ENCODE data around the gene CTNNBL1. TPM values are rescaled to one million over a fixed set of nuclear protein-coding genes. Genes with fewer than 3 reads are reported as not detected.

The CTNNBL1 gene
- total RNA-seq, 1 donor from 2014 or later = 30.0 TPM

DNA sequence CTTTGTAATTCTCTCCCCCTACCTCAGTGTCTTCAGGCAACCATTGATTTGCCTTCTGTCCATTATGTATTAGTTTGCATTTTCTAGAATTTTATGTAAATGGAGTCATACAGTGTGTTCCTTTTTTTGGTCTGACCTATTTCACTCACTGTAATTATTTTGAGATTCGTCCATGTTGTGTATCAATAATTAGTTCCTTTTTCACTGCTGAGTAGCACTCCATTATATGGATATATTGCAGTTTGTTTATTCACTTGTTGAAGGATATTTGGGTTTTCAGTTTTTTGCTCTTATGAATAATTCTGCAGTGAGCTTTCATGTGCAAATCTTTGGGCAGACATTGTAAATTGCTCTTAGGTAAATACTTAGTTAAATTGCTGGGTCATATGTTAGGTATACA, 97.1 kb downstream of the CTNNBL1 start:
- DNase-seq (ENCODE audit: low read depth) (no peak), FAIRE-seq (no peak)
- Histone ChIP-seq H3K4me3 (ENCODE audit: low read depth, low read length) (no peak overlapping the region), H3K36me3 (ENCODE audit: control insufficient read depth, insufficient read depth, low read length) (no peaks in the 10 kb centered on the region), H3K27me3 (ENCODE audit: control insufficient read depth, insufficient read depth, low read length) (no peaks in the 10 kb centered on the region)
- TF ChIP-seq, protein P1, sequence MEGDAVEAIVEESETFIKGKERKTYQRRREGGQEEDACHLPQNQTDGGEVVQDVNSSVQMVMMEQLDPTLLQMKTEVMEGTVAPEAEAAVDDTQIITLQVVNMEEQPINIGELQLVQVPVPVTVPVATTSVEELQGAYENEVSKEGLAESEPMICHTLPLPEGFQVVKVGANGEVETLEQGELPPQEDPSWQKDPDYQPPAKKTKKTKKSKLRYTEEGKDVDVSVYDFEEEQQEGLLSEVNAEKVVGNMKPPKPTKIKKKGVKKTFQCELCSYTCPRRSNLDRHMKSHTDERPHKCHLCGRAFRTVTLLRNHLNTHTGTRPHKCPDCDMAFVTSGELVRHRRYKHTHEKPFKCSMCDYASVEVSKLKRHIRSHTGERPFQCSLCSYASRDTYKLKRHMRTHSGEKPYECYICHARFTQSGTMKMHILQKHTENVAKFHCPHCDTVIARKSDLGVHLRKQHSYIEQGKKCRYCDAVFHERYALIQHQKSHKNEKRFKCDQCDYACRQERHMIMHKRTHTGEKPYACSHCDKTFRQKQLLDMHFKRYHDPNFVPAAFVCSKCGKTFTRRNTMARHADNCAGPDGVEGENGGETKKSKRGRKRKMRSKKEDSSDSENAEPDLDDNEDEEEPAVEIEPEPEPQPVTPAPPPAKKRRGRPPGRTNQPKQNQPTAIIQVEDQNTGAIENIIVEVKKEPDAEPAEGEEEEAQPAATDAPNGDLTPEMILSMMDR (IDR thresholded peaks at IDR 0.05; ENCODE audit: insufficient read depth, low read length, severe bottlenecking) = no peak

- FAIRE-seq = no peak
- Histone ChIP-seq H3K4me3 (ENCODE audit: low read depth, low read length) (no peak overlapping the region), H3K27me3 (ENCODE audit: control insufficient read depth, insufficient read depth, low read length) (no peaks in the 10 kb centered on the region), H3K36me3 (ENCODE audit: control insufficient read depth, insufficient read depth, low read length) (no peaks in the 10 kb centered on the region)
- TF ChIP-seq, protein P1 (IDR thresholded peaks at IDR 0.05; ENCODE audit: insufficient read depth, low read length, severe bottlenecking) = no peak
- DNase-seq (ENCODE audit: low read depth) = no peak
These were observed 102.3 kb downstream of the CTNNBL1 start for GRCh38 chr20:37796121-37796520.

- FAIRE-seq = no peak
- H3K36me3 ChIP-seq (ENCODE audit: control insufficient read depth, insufficient read depth, low read length) = no peaks in the 10 kb centered on the region
- DNase-seq (ENCODE audit: low read depth) = no peak
These were observed 102.9 kb downstream of the CTNNBL1 start for GRCh38 chr20:37796733-37797132.

DNA sequence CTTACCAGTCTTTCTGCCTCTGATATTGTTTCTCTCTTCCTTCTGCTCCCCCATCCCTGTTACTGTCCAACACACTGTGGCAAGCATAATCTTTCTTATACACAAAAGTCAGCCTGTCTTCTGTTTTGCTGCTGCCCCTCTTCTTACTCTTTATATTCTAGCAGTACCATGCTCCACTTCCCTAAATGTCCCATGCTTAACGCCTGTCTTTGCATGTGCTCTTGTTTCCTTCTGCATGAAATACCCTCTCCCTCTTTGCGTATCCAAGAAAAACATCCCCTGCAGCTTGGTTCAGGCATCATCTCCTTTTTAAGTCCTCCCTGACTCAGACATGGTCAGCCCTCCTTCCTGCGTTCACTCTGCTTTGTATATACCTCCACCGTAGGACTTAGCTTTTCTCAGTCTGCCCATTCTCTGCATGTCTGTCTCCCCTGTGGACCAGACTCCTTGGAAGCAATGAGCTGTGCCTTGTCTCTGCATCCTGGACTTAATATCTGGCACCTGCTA, 103.9 kb downstream of the CTNNBL1 start:
- no peak for FAIRE-seq
- H3K36me3 ChIP-seq (ENCODE audit: control insufficient read depth, insufficient read depth, low read length) = no peaks in the 10 kb centered on the region
- H3K27me3 ChIP-seq (ENCODE audit: control insufficient read depth, insufficient read depth, low read length) = no peaks in the 10 kb centered on the region
- TF ChIP-seq, protein P1 (IDR thresholded peaks at IDR 0.05; ENCODE audit: insufficient read depth, low read length, severe bottlenecking) = no peak
- no peak for DNase-seq (ENCODE audit: low read depth)
- H3K4me3 ChIP-seq (ENCODE audit: low read depth, low read length) = no peak overlapping the region

More at GRCh38 chr20:37796733-37797132, 102.9 kb downstream of the CTNNBL1 start:
- no peak overlapping the region for H3K4me3 ChIP-seq (ENCODE audit: low read depth, low read length)
- TF ChIP-seq, protein P1 (IDR thresholded peaks at IDR 0.05; ENCODE audit: insufficient read depth, low read length, severe bottlenecking) = no peak
- H3K27me3 ChIP-seq (ENCODE audit: control insufficient read depth, insufficient read depth, low read length) = no peaks in the 10 kb centered on the region

DNA sequence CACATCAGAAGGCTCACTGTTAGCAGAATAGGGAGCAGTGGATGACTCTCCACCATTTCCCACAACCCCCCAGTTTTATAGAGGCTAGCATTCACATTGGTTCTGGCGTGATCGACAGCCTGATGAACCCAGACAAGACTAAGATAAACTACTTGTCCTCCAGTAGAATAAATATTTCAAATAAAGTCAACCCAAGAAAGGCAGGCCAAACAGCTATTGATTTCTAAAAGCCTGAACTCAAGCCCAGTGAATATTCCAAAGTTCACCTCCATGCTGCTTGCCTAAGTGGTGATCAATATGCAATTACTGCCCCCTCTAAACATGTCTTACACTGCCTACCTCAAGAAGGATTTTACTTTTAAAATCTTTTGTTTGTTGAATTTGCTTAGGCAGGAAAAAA, 104.5 kb downstream of the CTNNBL1 start:
- FAIRE-seq (no peak), DNase-seq (ENCODE audit: low read depth) (no peak)
- H3K36me3 ChIP-seq (ENCODE audit: control insufficient read depth, insufficient read depth, low read length) = peaks cover under 1% of the 10 kb centered on the region
- TF ChIP-seq, protein P1 (IDR thresholded peaks at IDR 0.05; ENCODE audit: insufficient read depth, low read length, severe bottlenecking) = no peak
- no peaks in the 10 kb centered on the region for H3K27me3 ChIP-seq (ENCODE audit: control insufficient read depth, insufficient read depth, low read length)
- H3K4me3 ChIP-seq (ENCODE audit: low read depth, low read length) = no peak overlapping the region

- FAIRE-seq (no peak), DNase-seq (ENCODE audit: low read depth) (no peak)
- Histone ChIP-seq H3K36me3 (ENCODE audit: control insufficient read depth, insufficient read depth, low read length) (peaks cover 8% of the 10 kb centered on the region), H3K27me3 (ENCODE audit: control insufficient read depth, insufficient read depth, low read length) (no peaks in the 10 kb centered on the region), H3K4me3 (ENCODE audit: low read depth, low read length) (no peak overlapping the region)
- TF ChIP-seq, protein P1 (IDR thresholded peaks at IDR 0.05; ENCODE audit: insufficient read depth, low read length, severe bottlenecking) = no peak
These were observed 106.8 kb downstream of the CTNNBL1 start for GRCh38 chr20:37800618-37801017.

Data from bronchial epithelial cell (primary cell).